ENCODE measurements around the gene CDC42BPA.

DNA sequence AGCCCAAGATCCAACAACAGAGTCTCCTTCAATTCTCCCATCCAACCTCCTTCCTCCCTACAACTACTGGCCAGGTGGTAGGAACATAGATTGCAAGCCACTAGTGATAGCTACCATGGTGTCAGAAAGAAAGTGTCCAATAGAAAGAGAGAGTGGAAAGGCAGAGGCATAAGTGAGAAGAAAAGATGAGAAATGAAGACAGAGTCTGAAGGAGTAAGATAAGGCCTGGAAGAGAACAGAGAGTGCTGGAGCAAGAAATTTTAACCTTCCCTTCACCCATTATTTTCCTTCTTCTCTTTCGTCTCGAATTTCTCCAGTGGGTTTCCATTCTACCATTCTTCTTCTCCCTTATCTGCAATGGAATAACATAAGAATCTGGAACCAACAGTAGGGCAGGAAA is 57.9 kb downstream of the CDC42BPA start:
- TF ChIP-seq, protein P1, sequence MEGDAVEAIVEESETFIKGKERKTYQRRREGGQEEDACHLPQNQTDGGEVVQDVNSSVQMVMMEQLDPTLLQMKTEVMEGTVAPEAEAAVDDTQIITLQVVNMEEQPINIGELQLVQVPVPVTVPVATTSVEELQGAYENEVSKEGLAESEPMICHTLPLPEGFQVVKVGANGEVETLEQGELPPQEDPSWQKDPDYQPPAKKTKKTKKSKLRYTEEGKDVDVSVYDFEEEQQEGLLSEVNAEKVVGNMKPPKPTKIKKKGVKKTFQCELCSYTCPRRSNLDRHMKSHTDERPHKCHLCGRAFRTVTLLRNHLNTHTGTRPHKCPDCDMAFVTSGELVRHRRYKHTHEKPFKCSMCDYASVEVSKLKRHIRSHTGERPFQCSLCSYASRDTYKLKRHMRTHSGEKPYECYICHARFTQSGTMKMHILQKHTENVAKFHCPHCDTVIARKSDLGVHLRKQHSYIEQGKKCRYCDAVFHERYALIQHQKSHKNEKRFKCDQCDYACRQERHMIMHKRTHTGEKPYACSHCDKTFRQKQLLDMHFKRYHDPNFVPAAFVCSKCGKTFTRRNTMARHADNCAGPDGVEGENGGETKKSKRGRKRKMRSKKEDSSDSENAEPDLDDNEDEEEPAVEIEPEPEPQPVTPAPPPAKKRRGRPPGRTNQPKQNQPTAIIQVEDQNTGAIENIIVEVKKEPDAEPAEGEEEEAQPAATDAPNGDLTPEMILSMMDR (IDR thresholded peaks at IDR 0.05): no peak
- no peak for TF ChIP-seq POLR2A (IDR thresholded peaks at IDR 0.05)
